Right lobe of liver (tissue), 4 donors: ENCODE results near the gene RARS1.

ENCODE experiments used
- POLR2A ChIP-seq: fragments of 450-650 bp; IDR thresholded peaks from one replicate; pipeline ENCODE4 v1.6.1; 2017; ENCODE audit warnings: antibody characterized with exemption, mild to moderate bottlenecking
- TF ChIP-seq, protein P1 (sequence below), 4 donors: fragments of 200-600 bp in 3 of 4; fragments of 450-650 bp in 1 of 4; IDR thresholded peaks; one replicate each; pipeline versions ENCODE4 v1.5.1 to v1.8.0; 2016 to 2022; ENCODE audit warnings: antibody characterized with exemption in 4 of 4, mild to moderate bottlenecking in 2 of 4
- donor health status: DM: no; HTN: no; CAD: no.
- donor health status: DM: no; HTN: no; CAD: no.
- donor health status: DM: no; HTN: yes; CAD: no.

GRCh38 chr5:168553377-168554130 lies 67.3 kb downstream of the RARS1 start:
- TF ChIP-seq, protein P1, sequence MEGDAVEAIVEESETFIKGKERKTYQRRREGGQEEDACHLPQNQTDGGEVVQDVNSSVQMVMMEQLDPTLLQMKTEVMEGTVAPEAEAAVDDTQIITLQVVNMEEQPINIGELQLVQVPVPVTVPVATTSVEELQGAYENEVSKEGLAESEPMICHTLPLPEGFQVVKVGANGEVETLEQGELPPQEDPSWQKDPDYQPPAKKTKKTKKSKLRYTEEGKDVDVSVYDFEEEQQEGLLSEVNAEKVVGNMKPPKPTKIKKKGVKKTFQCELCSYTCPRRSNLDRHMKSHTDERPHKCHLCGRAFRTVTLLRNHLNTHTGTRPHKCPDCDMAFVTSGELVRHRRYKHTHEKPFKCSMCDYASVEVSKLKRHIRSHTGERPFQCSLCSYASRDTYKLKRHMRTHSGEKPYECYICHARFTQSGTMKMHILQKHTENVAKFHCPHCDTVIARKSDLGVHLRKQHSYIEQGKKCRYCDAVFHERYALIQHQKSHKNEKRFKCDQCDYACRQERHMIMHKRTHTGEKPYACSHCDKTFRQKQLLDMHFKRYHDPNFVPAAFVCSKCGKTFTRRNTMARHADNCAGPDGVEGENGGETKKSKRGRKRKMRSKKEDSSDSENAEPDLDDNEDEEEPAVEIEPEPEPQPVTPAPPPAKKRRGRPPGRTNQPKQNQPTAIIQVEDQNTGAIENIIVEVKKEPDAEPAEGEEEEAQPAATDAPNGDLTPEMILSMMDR (IDR thresholded peaks at IDR 0.05): no peak
- TF ChIP-seq POLR2A: no peak
